GM10266 (cell line): ENCODE results near the gene DACH1.

ENCODE experiments used
- DNase-seq: peaks from one replicate; pipeline ENCODE4 v3.0.0; 2012; ENCODE audit errors: extremely low spot score
- TF ChIP-seq, protein P1 (sequence below): IDR thresholded peaks from 2 replicates; pipeline ENCODE4 v1.5.1; 2012; ENCODE audit warnings: mild to moderate bottlenecking, low read depth; ENCODE audit not compliant: control insufficient read depth, insufficient read depth; ENCODE audit errors: missing control alignments

Gene DACH1

DNA sequence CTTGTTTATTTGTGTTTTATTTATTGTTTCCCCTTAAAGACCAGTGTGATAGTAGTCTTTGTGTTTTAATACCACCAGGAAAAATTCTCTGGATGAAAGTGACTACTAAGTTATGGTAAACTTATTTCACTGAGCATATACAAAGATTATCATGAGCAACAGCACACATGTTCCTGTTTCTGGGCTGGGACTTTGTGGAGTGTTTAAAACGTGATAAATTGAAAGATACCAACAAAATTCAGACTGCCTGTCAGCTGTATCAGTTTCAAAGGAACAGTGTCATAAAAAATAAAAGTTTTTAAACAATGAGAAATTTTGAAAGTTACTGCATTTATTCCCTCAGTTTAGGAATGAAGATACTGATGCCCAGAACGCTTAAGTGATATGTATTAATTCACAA is 259.4 kb downstream of the DACH1 start:
- DNase-seq = no peak
- TF ChIP-seq, protein P1, sequence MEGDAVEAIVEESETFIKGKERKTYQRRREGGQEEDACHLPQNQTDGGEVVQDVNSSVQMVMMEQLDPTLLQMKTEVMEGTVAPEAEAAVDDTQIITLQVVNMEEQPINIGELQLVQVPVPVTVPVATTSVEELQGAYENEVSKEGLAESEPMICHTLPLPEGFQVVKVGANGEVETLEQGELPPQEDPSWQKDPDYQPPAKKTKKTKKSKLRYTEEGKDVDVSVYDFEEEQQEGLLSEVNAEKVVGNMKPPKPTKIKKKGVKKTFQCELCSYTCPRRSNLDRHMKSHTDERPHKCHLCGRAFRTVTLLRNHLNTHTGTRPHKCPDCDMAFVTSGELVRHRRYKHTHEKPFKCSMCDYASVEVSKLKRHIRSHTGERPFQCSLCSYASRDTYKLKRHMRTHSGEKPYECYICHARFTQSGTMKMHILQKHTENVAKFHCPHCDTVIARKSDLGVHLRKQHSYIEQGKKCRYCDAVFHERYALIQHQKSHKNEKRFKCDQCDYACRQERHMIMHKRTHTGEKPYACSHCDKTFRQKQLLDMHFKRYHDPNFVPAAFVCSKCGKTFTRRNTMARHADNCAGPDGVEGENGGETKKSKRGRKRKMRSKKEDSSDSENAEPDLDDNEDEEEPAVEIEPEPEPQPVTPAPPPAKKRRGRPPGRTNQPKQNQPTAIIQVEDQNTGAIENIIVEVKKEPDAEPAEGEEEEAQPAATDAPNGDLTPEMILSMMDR = no peak

DNA sequence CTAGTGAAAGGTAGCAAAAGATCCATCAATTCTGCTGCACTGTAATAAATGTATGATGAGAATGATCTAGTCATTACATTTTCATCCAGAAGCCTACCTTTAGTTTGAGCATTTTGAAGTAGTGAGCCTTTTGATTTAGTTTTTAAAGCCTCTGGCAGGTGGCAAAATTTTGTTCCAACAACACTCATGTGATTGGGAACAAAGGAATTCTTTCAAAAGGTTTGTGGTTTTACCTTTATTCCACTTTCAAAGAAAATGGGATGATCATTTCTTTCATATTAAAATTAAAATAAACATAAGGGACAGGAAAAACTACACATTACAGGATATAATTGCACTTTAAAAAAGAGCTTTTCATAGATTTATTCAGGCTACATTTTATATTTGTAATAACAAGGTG is 260.2 kb downstream of the DACH1 start:
- TF ChIP-seq, protein P1 = no peak
- DNase-seq = no peak

- no peak for DNase-seq
- TF ChIP-seq, protein P1 = no peak
Measured at GRCh38 chr13:71605744-71606143, 261.3 kb downstream of the DACH1 start.

- TF ChIP-seq, protein P1 = no peak
- no peak for DNase-seq
Measured at GRCh38 chr13:71603255-71603654, 263.7 kb downstream of the DACH1 start.

DNA sequence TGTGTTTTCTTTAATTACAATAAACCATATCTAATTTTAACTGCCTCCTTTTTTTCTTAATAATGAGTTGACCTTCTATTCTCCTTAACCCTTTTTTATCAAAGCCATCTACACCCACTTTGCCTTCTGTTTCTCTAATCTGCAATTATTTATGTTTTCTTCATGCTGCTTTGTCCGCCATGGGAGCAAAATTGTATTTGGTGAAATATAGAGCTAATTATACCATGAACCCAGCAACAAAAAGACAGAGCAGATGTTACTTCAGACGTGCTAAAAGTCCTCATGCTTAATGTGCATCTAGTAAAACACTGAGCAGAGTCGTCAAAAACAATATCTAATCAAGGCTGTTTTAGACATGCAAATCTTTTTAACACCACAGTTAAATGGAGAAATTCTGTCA is 264.7 kb downstream of the DACH1 start:
- TF ChIP-seq, protein P1 = no peak
- no peak for DNase-seq

DNA sequence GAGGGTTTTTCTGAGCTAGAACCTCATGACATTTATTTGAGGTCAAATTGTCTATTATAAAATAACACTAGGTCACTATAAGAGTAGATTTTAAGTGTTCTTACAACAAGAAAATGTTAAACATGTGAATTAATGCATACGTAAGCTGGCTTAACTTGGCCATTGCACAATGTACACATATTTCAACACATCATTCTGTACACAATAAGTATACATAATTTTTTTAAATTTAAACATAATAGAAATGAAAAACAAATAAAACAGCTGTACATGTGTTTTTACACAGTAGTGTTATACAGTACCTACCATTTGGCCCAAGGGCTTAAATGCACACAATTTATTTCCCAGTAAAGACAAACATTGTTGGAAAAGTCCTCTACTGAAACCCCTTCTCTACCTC is 269.9 kb downstream of the DACH1 start:
- no peak for DNase-seq
- TF ChIP-seq, protein P1 = no peak

DNA sequence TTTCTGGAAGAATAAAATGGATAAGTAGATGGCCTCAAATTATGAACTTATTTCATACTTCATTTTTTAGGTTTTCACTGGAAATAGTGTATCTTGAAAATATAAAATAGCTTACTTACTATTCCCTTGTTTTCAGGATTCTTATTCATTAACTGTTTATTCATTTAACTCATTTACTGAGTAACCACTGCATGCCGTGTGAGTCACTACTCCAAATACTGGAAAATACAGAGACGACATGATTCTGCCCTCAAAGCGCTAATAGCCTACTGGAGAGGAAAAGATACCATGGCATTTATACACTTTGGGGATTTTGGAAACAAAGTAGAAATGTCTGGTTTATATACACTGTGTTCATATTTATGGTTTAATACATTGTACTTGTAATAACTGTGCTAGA is 270.9 kb downstream of the DACH1 start:
- no peak for DNase-seq

More for the DNA sequence above, 270.9 kb downstream of the DACH1 start:
- TF ChIP-seq, protein P1 = no peak
